Vagina (tissue), 2 donors: ENCODE results near the gene CDX1. TPM values are rescaled to one million over a fixed set of nuclear protein-coding genes. Genes with fewer than 3 reads are reported as not detected.

Experiments used
- DNase-seq, 2 donors: peaks; one replicate each; pipeline ENCODE4 v3.0.0-alpha.2; 2017; ENCODE audit errors: extremely low spot score in 2 of 2
- H3K27ac ChIP-seq: fragments of 200-600 bp; sonication (generic); one replicate; pipeline ENCODE4 v1.5.1; 2019
- H3K27me3 ChIP-seq: fragments of 200-600 bp; sonication (generic); one replicate; pipeline ENCODE4 v1.5.1; 2019
- H3K36me3 ChIP-seq, 2 donors: fragments of 200-600 bp; sonication (generic); one replicate each; pipeline ENCODE4 v1.5.1; 2017 to 2019
- H3K4me1 ChIP-seq: fragments of 200-600 bp; sonication (generic); one replicate; pipeline ENCODE4 v1.5.1; 2019
- H3K4me3 ChIP-seq, 2 donors: fragments of 200-600 bp; sonication (generic); 1 replicate in 1 of 2; 2 replicates in 1 of 2; pipeline ENCODE4 v1.5.1; 2016 to 2019
- H3K9me3 ChIP-seq: fragments of 200-600 bp; sonication (generic); one replicate; pipeline ENCODE4 v1.5.1; 2019
- CTCF ChIP-seq, 3 experiments: fragments of 450-650 bp in 2 of 3; fragments of 200-600 bp in 1 of 3; sonication (generic) in 1 of 3; IDR thresholded peaks; one replicate each; pipeline ENCODE4 v1.5.1; 2017 to 2019; ENCODE audit warnings: antibody characterized with exemption in 3 of 3, mild to moderate bottlenecking in 2 of 3, moderate library complexity in 2 of 3
- POLR2A ChIP-seq, 2 donors: fragments of 450-650 bp; IDR thresholded peaks; one replicate each; pipeline ENCODE4 v1.6.1; 2017; ENCODE audit warnings: antibody characterized with exemption in 2 of 2, mild to moderate bottlenecking in 2 of 2, moderate library complexity in 2 of 2
- POLR2AphosphoS5 ChIP-seq, 2 donors: sonication (generic); formaldehyde crosslinking; IDR thresholded peaks; one replicate each; pipeline ENCODE4 v1.9.0; 2017; ENCODE audit warnings: antibody characterized with exemption in 2 of 2, mild to moderate bottlenecking in 2 of 2, low read depth in 1 of 2; ENCODE audit not compliant: insufficient read depth in 1 of 2
- intact Hi-C: fragments of 100-400 bp; cut with DNase I; formaldehyde crosslinking; loops from one replicate; pipeline ENCODE4 v1.15.1; 2023
- total RNA-seq: library from RNA; depleted of rRNA; stranded (reverse); fragments of >200 nt; gene quantifications from one replicate; pipeline ENCODE4 v1.2.3, GENCODE V29; 2016

CDX1 gene
- total RNA-seq, 1 donor from 2014 or later: not detected

GRCh38 chr5:150166037-150166649, 435 bp upstream of the CDX1 start:
- Histone ChIP-seq H3K9me3 (no peaks in the 10 kb centered on the region), H3K27me3 (no peaks in the 10 kb centered on the region), H3K4me1 (peaks cover 40% of the 10 kb centered on the region), H3K36me3 (no peaks in the 10 kb centered on the region), H3K4me3 (no peak overlapping the region), H3K27ac (peak overlapping the region; percentile 83)
- DNase-seq: no peak
- TF ChIP-seq POLR2AphosphoS5 (IDR thresholded peaks at IDR 0.05; ENCODE audit: insufficient read depth in 1 of 2, low read depth in 1 of 2) (no peak), POLR2A (IDR thresholded peaks at IDR 0.05) (no peak), CTCF (IDR thresholded peaks at IDR 0.05) (no peak)
- intact Hi-C loops: no loop called here

GRCh38 chr5:150167512-150167850, 903 bp downstream of the CDX1 start:
- Histone ChIP-seq H3K4me3 (no peak overlapping the region), H3K9me3 (no peaks in the 10 kb centered on the region), H3K27ac (no peak overlapping the region), H3K4me1 (peaks cover 27% of the 10 kb centered on the region), H3K36me3 (no peaks in the 10 kb centered on the region), H3K27me3 (no peaks in the 10 kb centered on the region)
- no peak for TF ChIP-seq CTCF (IDR thresholded peaks at IDR 0.05)
- TF ChIP-seq POLR2AphosphoS5 (IDR thresholded peaks at IDR 0.05; ENCODE audit: insufficient read depth in 1 of 2, low read depth in 1 of 2): no peak
- TF ChIP-seq POLR2A (IDR thresholded peaks at IDR 0.05): no peak
- intact Hi-C loops: no loop called here
- DNase-seq: no peak

GRCh38 chr5:150167908-150168307, 1.3 kb downstream of the CDX1 start:
- no peaks in the 10 kb centered on the region for H3K27me3 ChIP-seq

GRCh38 chr5:150168864-150169263, 2.3 kb downstream of the CDX1 start:
- Histone ChIP-seq H3K36me3 (no peaks in the 10 kb centered on the region), H3K27me3 (no peaks in the 10 kb centered on the region), H3K27ac (peak overlapping the region; percentile 5), H3K4me3 (no peak overlapping the region), H3K4me1 (peaks cover 18% of the 10 kb centered on the region), H3K9me3 (no peaks in the 10 kb centered on the region)
- intact Hi-C loops: no loop called here
- no peak for DNase-seq
- no peak for TF ChIP-seq POLR2A (IDR thresholded peaks at IDR 0.05)
- TF ChIP-seq CTCF (IDR thresholded peaks at IDR 0.05): no peak
- no peak for TF ChIP-seq POLR2AphosphoS5 (IDR thresholded peaks at IDR 0.05; ENCODE audit: insufficient read depth in 1 of 2, low read depth in 1 of 2)

More at GRCh38 chr5:150167908-150168307, 1.3 kb downstream of the CDX1 start:
- no peak overlapping the region for H3K4me3 ChIP-seq
- H3K9me3 ChIP-seq: no peaks in the 10 kb centered on the region
- H3K36me3 ChIP-seq: no peaks in the 10 kb centered on the region
- TF ChIP-seq POLR2AphosphoS5 (IDR thresholded peaks at IDR 0.05; ENCODE audit: insufficient read depth in 1 of 2, low read depth in 1 of 2) (no peak), POLR2A (IDR thresholded peaks at IDR 0.05) (no peak), CTCF (IDR thresholded peaks at IDR 0.05) (no peak)
- DNase-seq: no peak
- H3K4me1 ChIP-seq: peaks cover 25% of the 10 kb centered on the region
- no peak overlapping the region for H3K27ac ChIP-seq
- intact Hi-C loops: no loop called here

- intact Hi-C loops: no loop called here
- Histone ChIP-seq H3K4me3 (no peak overlapping the region), H3K27me3 (no peaks in the 10 kb centered on the region), H3K27ac (peak overlapping the region; percentile 90), H3K4me1 (peaks cover 22% of the 10 kb centered on the region), H3K9me3 (no peaks in the 10 kb centered on the region), H3K36me3 (no peaks in the 10 kb centered on the region)
- DNase-seq: no peak
- TF ChIP-seq CTCF (IDR thresholded peaks at IDR 0.05) (no peak), POLR2A (IDR thresholded peaks at IDR 0.05) (no peak), POLR2AphosphoS5 (IDR thresholded peaks at IDR 0.05; ENCODE audit: insufficient read depth in 1 of 2, low read depth in 1 of 2) (no peak)
Measured at GRCh38 chr5:150172145-150172544, 5.6 kb downstream of the CDX1 start.
